HepG2 (cell line): ENCODE data around the gene SKP1. TPM values are rescaled to one million over a fixed set of nuclear protein-coding genes. Genes with fewer than 3 reads are reported as not detected.

Source experiments
- ATAC-seq: fragments of 200-7000 bp; cut with Tn5 transposase; 3 replicates; pipeline ENCODE4 v1.9.1; 2020; ENCODE audit warnings: mild to moderate bottlenecking, moderate library complexity
- BruUV-seq: library from RNA; stranded (reverse); fragments of 400-500 nt; replicated peaks from 2 replicates; lab custom pipeline; 2021; lab: Mats Ljungman, UMichigan
- CTCF ChIA-PET: fragments of 300-600 bp; formaldehyde crosslinking; extraction: SDS; loops from one replicate; lab custom pipeline; 2021; ENCODE audit warnings: low total read pairs, inconsistent platforms, low intra/inter-chr PET ratio; lab: Yijun Ruan, JAX
- POLR2A ChIA-PET: fragments of 350-600 bp; sonication (Branson Sonifier 250); formaldehyde crosslinking; loops from one replicate; lab custom pipeline; 2020; ENCODE audit warnings: antibody characterized with exemption, inconsistent platforms; lab: Yijun Ruan, JAX
- DNase-seq: peaks from one replicate; pipeline ENCODE4 v3.0.0-alpha.2; 2015; ENCODE audit warnings: low spot score
- FAIRE-seq: peaks from 3 replicates; lab custom pipeline; 2011; peaks lifted over from hg19 to GRCh38; lab: Jason Lieb, UNC
- H2AFZ ChIP-seq: one replicate; pipeline ENCODE4 v1.6.1; 2011; ENCODE audit warnings: low read length, inconsistent platforms
- H3K27ac ChIP-seq: fragments of 300-600 bp; 3 replicates; pipeline ENCODE4 v1.8.0; 2011; ENCODE audit warnings: mixed run types, mild to moderate bottlenecking, mixed read lengths, low read length, inconsistent platforms; ENCODE audit not compliant: insufficient read depth; ENCODE audit errors: extremely low read length
- H3K27me3 ChIP-seq, 2 experiments: fragments of 200-600 bp in 1 of 2; 2 replicates in 1 of 2; 3 replicates in 1 of 2; pipeline versions ENCODE4 v1.6.0 to v1.8.0; 2011; ENCODE audit warnings: low read length in 2 of 2, mild to moderate bottlenecking in 2 of 2, moderate library complexity in 2 of 2, inconsistent platforms in 1 of 2; ENCODE audit not compliant: insufficient read depth in 2 of 2, control insufficient read depth in 1 of 2
- H3K36me3 ChIP-seq, 2 experiments: fragments of 200-600 bp in 1 of 2; replicated peaks in 1 of 2; 2 replicates in 1 of 2; 3 replicates in 1 of 2; pipeline versions ENCODE4 v1.5.1 to v1.8.0; 2011; ENCODE audit warnings: low read length in 2 of 2, inconsistent platforms in 1 of 2; ENCODE audit not compliant: insufficient read depth in 2 of 2, control insufficient read depth in 1 of 2
- H3K4me1 ChIP-seq: 2 replicates; pipeline ENCODE4 v1.5.1; 2012; ENCODE audit warnings: low read length, inconsistent platforms; ENCODE audit not compliant: insufficient read depth
- H3K4me2 ChIP-seq: 2 replicates; pipeline ENCODE4 v1.6.0; 2011; ENCODE audit warnings: low read depth, low read length, inconsistent platforms
- H3K4me3 ChIP-seq, 3 experiments: fragments of 200-600 bp in 1 of 3; sonication (generic), shearing (Covaris generic) in 1 of 3; replicated peaks in 1 of 3; 2 replicates each; pipeline ENCODE4 v1.5.1; 2011 to 2016; ENCODE audit warnings: low read length in 3 of 3, inconsistent platforms in 2 of 3, low read depth in 2 of 3, mild to moderate bottlenecking in 2 of 3, control low read depth in 1 of 3, mixed read lengths in 1 of 3; ENCODE audit not compliant: insufficient read depth in 1 of 3
- H3K79me2 ChIP-seq: one replicate; pipeline ENCODE4 v1.6.1; 2011; ENCODE audit warnings: low read length, inconsistent platforms; ENCODE audit not compliant: insufficient read depth
- H3K9ac ChIP-seq: 2 replicates; pipeline ENCODE4 v1.6.0; 2011; ENCODE audit warnings: mild to moderate bottlenecking, low read depth, low read length, inconsistent platforms; ENCODE audit not compliant: insufficient read depth
- H3K9me3 ChIP-seq: 2 replicates; pipeline ENCODE4 v1.5.1; 2012; ENCODE audit warnings: mild to moderate bottlenecking, low read length
- H4K20me1 ChIP-seq: 2 replicates; pipeline ENCODE4 v1.6.0; 2011; ENCODE audit warnings: inconsistent platforms, mild to moderate bottlenecking, low read length, moderate library complexity; ENCODE audit not compliant: insufficient read depth
- CBX1 ChIP-seq: IDR thresholded peaks from one replicate; pipeline ENCODE4 v1.6.1; 2016; ENCODE audit warnings: antibody characterized with exemption, low read depth
- CCDC6 ChIP-seq: sonication (generic); formaldehyde crosslinking; IDR thresholded peaks from 2 replicates; pipeline ENCODE4 v1.8.1; 2022; ENCODE audit warnings: mild to moderate bottlenecking, missing genetic modification reagents, moderate library complexity
- IKZF1 ChIP-seq: fragments of 450-650 bp; IDR thresholded peaks from 2 replicates; pipeline ENCODE4 v1.7.1; 2016
- JUN ChIP-seq: sonication (generic); formaldehyde crosslinking; IDR thresholded peaks from 2 replicates; pipeline ENCODE4 v1.4.0; 2020; ENCODE audit warnings: mild to moderate bottlenecking, missing genetic modification reagents
- MXD3 ChIP-seq: IDR thresholded peaks from 2 replicates; pipeline ENCODE4 v1.6.1; 2016; ENCODE audit warnings: mild to moderate bottlenecking, missing biosample characterization, missing genetic modification reagents
- NFE2 ChIP-seq: sonication (generic); formaldehyde crosslinking; IDR thresholded peaks from 2 replicates; pipeline ENCODE4 v1.4.0; 2020; ENCODE audit warnings: missing genetic modification reagents
- SKI ChIP-seq: fragments of 450-650 bp; IDR thresholded peaks from one replicate; pipeline ENCODE4 v1.6.1; 2018; ENCODE audit warnings: mild to moderate bottlenecking; ENCODE audit not compliant: partially characterized antibody
- STAG1 ChIP-seq: sonication (generic); formaldehyde crosslinking; IDR thresholded peaks from 2 replicates; pipeline ENCODE4 v1.4.0; 2020; ENCODE audit warnings: missing genetic modification reagents
- ZBTB38 ChIP-seq: sonication (generic); formaldehyde crosslinking; IDR thresholded peaks from 2 replicates; pipeline ENCODE4 v1.5.1; 2020; ENCODE audit warnings: mild to moderate bottlenecking, missing genetic modification reagents
- ZHX1 ChIP-seq: sonication (generic); formaldehyde crosslinking; IDR thresholded peaks from 2 replicates; pipeline ENCODE4 v1.8.1; 2022; ENCODE audit warnings: low read depth, mild to moderate bottlenecking, missing genetic modification reagents
- ZNF407 ChIP-seq: sonication (generic); formaldehyde crosslinking; IDR thresholded peaks from one replicate; pipeline ENCODE4 v1.5.1; 2020; ENCODE audit warnings: mild to moderate bottlenecking, missing genetic modification reagents; ENCODE audit errors: not compliant biosample characterization
- ZNF546 ChIP-seq: sonication (generic); formaldehyde crosslinking; conservative IDR thresholded peaks from 2 replicates; pipeline ENCODE4 v1.8.1; 2023; ENCODE audit warnings: mild to moderate bottlenecking, missing genetic modification reagents
- ZNF549 ChIP-seq: sonication (generic); formaldehyde crosslinking; IDR thresholded peaks from 2 replicates; pipeline ENCODE4 v1.5.0; 2020; ENCODE audit warnings: missing genetic modification reagents
- ZNF749 ChIP-seq: sonication (generic); formaldehyde crosslinking; IDR thresholded peaks from 2 replicates; pipeline ENCODE4 v1.8.0; 2022; ENCODE audit warnings: mild to moderate bottlenecking, missing genetic modification reagents, moderate library complexity, borderline replicate concordance
- WGBS: methylation state at CpG from one replicate; pipeline ENCODE4 v1.1.6; 2017; ENCODE audit warnings: low lambda C conversion rate; 5-methylcytosine and 5-hydroxymethylcytosine counted together
- in situ Hi-C: cut with HindIII; loops from 2 replicates; pipeline ENCODE4 v1.10.0; 2017; ENCODE audit warnings: low pct_unique_long_range_greater_than_20kb; ENCODE audit not compliant: extremely low pct_ligation_motif_present
- intact Hi-C: fragments of 100-400 bp; cut with micrococcal nuclease; formaldehyde crosslinking; loops from one replicate; pipeline ENCODE4 v1.10.0; 2022; ENCODE audit not compliant: unreplicated experiment
- polyA plus RNA-seq, 8 experiments: library from polyadenylated mRNA; depleted of rRNA in 3 of 8; stranded (reverse) in 7 of 8; unstranded in 1 of 8; fragments of >200 nt; fragmentation: Illumina TruSeq in 4 of 8; extraction: Trizol in 4 of 8; gene quantifications; 2 replicates each; pipeline versions ENCODE4 v1.2.1 to v1.2.3, GENCODE V29; 2011 to 2016; ENCODE audit warnings: low read depth in 4 of 8, missing spikeins in 1 of 8, mixed read lengths in 1 of 8; ENCODE audit not compliant: insufficient read depth in 1 of 8
- total RNA-seq, 5 experiments: library from RNA; depleted of rRNA; stranded (reverse); fragments of >200 nt; fragmentation: Illumina TruSeq; extraction: Trizol; gene quantifications; 2 replicates each; pipeline ENCODE4 v1.2.3, GENCODE V29; 2016; ENCODE audit warnings: low read depth in 1 of 5

SKP1 gene
- total and polyA plus RNA-seq, 2 of the 13 experiments (the other 11 are each of a cell fraction or from before 2014, with no cell fraction given): 134 to 340 TPM

GRCh38 chr5:134118212-134118835, 58.4 kb downstream of the SKP1 start:
- no peak overlapping the region for H3K27ac ChIP-seq
- ChIA-PET POLR2A (interaction anchor here (1.3 kb wide), 1 partner anchor 59 kb away, joined by 3 read pairs; the partner anchor contains the start of gene SKP1), CTCF (no interaction called here)
- H3K4me2 ChIP-seq: no peak overlapping the region
- no TSS peak for BruUV-seq
- intact Hi-C loops (no loop called here), in situ Hi-C loops (no loop called here)
- 85% methylated on average over 4 of the region's 4 CpGs for WGBS
- H4K20me1 ChIP-seq: no peaks in the 10 kb centered on the region
- peaks cover 0 to 8% of the 10 kb centered on the region in 2 experiments; a peak in 1 of 5 replicates for H3K27me3 ChIP-seq
- no peak overlapping the region for H3K4me3 ChIP-seq
- peaks cover 3 to 14% of the 10 kb centered on the region in 2 experiments; a peak in 4 of 5 replicates for H3K36me3 ChIP-seq
- H3K9ac ChIP-seq: no peak overlapping the region
- FAIRE-seq (no peak), ATAC-seq (no peak), DNase-seq (no peak)
- H3K79me2 ChIP-seq: peaks cover 2% of the 10 kb centered on the region
- no peak overlapping the region for H2AFZ ChIP-seq
- peaks cover 45% of the 10 kb centered on the region for H3K4me1 ChIP-seq
- H3K9me3 ChIP-seq: no peaks in the 10 kb centered on the region
- TF ChIP-seq SKI (no peak), ZHX1 (CRISPR knock-in tag) (no peak), ZNF549 (CRISPR knock-in tag) (no peak), ZNF749 (CRISPR knock-in tag) (no peak), IKZF1 (no peak), ZBTB38 (CRISPR knock-in tag) (no peak), MXD3 (CRISPR knock-in tag) (no peak), JUN (no peak), ZNF407 (no peak), NFE2 (no peak), ZNF546 (CRISPR knock-in tag) (no peak), STAG1 (CRISPR knock-in tag) (no peak), CCDC6 (CRISPR knock-in tag) (no peak), CBX1 (no peak)
